HepG2 (cell line): ENCODE measurements around the gene TEAD1. TPM values are rescaled to one million over a fixed set of nuclear protein-coding genes. Genes with fewer than 3 reads are reported as not detected.

Source experiments
- CHCHD3 ChIP-seq: sonication (generic); formaldehyde crosslinking; IDR thresholded peaks from 2 replicates; pipeline ENCODE4 v1.8.0; 2022; ENCODE audit warnings: mild to moderate bottlenecking, missing genetic modification reagents, moderate library complexity
- FOXK1 ChIP-seq: sonication (generic); formaldehyde crosslinking; IDR thresholded peaks from 2 replicates; pipeline ENCODE4 v1.4.0; 2020; ENCODE audit warnings: low read depth, missing genetic modification reagents, borderline replicate concordance
- ISL2 ChIP-seq: sonication (generic); formaldehyde crosslinking; IDR thresholded peaks from 2 replicates; pipeline ENCODE4 v1.5.0; 2020; ENCODE audit warnings: missing genetic modification reagents
- KDM3A ChIP-seq: IDR thresholded peaks from 2 replicates; pipeline ENCODE4 v1.6.1; 2018; ENCODE audit warnings: low read depth, missing compliant biosample characterization
- RARA ChIP-seq: IDR thresholded peaks from 2 replicates; pipeline ENCODE4 v1.6.1; 2016; ENCODE audit warnings: missing genetic modification reagents, missing compliant biosample characterization
- SMYD3 ChIP-seq: sonication (generic); formaldehyde crosslinking; IDR thresholded peaks from 2 replicates; pipeline ENCODE4 v1.8.1; 2023; ENCODE audit warnings: mild to moderate bottlenecking, missing genetic modification reagents
- SOX6 ChIP-seq, 2 experiments: fragments of 450-650 bp in 1 of 2; sonication (generic) in 1 of 2; formaldehyde crosslinking in 1 of 2; IDR thresholded peaks; 2 replicates each; pipeline versions ENCODE4 v1.4.0 to v1.6.1; 2017 to 2020; ENCODE audit warnings: antibody characterized with exemption in 1 of 2, mild to moderate bottlenecking in 1 of 2, missing genetic modification reagents in 1 of 2
- TRIM22 ChIP-seq: fragments of 450-650 bp; IDR thresholded peaks from 2 replicates; pipeline ENCODE4 v1.6.1; 2017
- ZBTB2 ChIP-seq: sonication (generic); formaldehyde crosslinking; IDR thresholded peaks from 2 replicates; pipeline ENCODE4 v1.8.0; 2022; ENCODE audit warnings: low read depth, missing genetic modification reagents
- polyA plus RNA-seq, 8 experiments: library from polyadenylated mRNA; depleted of rRNA in 3 of 8; stranded (reverse) in 7 of 8; unstranded in 1 of 8; fragments of >200 nt; fragmentation: Illumina TruSeq in 4 of 8; extraction: Trizol in 4 of 8; gene quantifications; 2 replicates each; pipeline versions ENCODE4 v1.2.1 to v1.2.3, GENCODE V29; 2011 to 2016; ENCODE audit warnings: low read depth in 4 of 8, missing spikeins in 1 of 8, mixed read lengths in 1 of 8; ENCODE audit not compliant: insufficient read depth in 1 of 8
- total RNA-seq, 5 experiments: library from RNA; depleted of rRNA; stranded (reverse); fragments of >200 nt; fragmentation: Illumina TruSeq; extraction: Trizol; gene quantifications; 2 replicates each; pipeline ENCODE4 v1.2.3, GENCODE V29; 2016; ENCODE audit warnings: low read depth in 1 of 5
- TF ChIP-seq, protein P1 (sequence below): sonication (generic); formaldehyde crosslinking; IDR thresholded peaks from 2 replicates; pipeline ENCODE4 v1.8.1; 2023; ENCODE audit warnings: mild to moderate bottlenecking, moderate library complexity, missing genetic modification reagents
- TF ChIP-seq, protein P2 (sequence below): sonication (generic); formaldehyde crosslinking; IDR thresholded peaks from 2 replicates; pipeline ENCODE4 v1.4.0; 2020; ENCODE audit warnings: missing genetic modification reagents

Gene TEAD1
- total and polyA plus RNA-seq, 2 of the 13 experiments (the other 11 are each of a cell fraction or from before 2014, with no cell fraction given), result 20.1 to 30.5 TPM

- TF ChIP-seq, protein P1, sequence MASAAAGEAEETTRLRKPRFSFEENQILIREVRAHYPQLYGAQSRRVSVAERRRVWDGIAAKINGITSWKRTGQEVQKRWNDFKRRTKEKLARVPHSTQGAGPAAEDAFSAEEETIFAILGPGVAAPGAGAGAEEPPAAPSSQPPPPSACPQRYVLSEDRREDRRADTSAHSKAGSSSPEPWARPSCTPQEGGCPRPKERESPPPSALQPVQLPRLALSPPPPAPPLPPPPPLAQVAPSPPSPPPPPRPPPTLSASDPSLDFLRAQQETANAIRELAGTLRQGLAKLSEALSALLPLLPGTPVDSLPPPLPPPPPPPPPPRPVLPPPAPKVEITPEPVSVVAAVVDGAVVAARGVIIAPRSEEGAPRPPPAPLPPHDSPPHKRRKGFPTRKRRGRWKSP (CRISPR knock-in tag), result no peak
- no peak for TF ChIP-seq KDM3A (CRISPR knock-in tag)
- no peak for TF ChIP-seq RARA (CRISPR knock-in tag)
- 0 out of 2 replicates have a peak, but pooled peaks have one; percentile 15 for TF ChIP-seq ISL2 (CRISPR knock-in tag)
- TF ChIP-seq, protein P2, sequence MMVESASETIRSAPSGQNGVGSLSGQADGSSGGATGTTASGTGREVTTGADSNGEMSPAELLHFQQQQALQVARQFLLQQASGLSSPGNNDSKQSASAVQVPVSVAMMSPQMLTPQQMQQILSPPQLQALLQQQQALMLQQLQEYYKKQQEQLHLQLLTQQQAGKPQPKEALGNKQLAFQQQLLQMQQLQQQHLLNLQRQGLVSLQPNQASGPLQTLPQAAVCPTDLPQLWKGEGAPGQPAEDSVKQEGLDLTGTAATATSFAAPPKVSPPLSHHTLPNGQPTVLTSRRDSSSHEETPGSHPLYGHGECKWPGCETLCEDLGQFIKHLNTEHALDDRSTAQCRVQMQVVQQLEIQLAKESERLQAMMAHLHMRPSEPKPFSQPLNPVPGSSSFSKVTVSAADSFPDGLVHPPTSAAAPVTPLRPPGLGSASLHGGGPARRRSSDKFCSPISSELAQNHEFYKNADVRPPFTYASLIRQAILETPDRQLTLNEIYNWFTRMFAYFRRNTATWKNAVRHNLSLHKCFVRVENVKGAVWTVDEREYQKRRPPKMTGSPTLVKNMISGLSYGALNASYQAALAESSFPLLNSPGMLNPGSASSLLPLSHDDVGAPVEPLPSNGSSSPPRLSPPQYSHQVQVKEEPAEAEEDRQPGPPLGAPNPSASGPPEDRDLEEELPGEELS (CRISPR knock-in tag), result 0 out of 2 replicates have a peak, but pooled peaks have one; percentile 17
- TF ChIP-seq ZBTB2 (CRISPR knock-in tag), result no peak
- no peak for TF ChIP-seq SOX6 (IDR thresholded peaks at IDR 0.05)
- peak; percentile 14; the same call in 1 of the 2 replicates for TF ChIP-seq SOX6 (CRISPR knock-in tag; IDR thresholded peaks at IDR 0.05)
- no peak for TF ChIP-seq CHCHD3 (CRISPR knock-in tag)
- TF ChIP-seq TRIM22, result no peak
- no peak for TF ChIP-seq FOXK1 (CRISPR knock-in tag)
- TF ChIP-seq SMYD3, result no peak
- TF ChIP-seq, all 625 proteins: peak for 18
Observed at GRCh38 chr11:12930850-12931249, 256.6 kb downstream of the TEAD1 start (continued).
